ENCODE measurements around the gene ETV7.

ETV7 gene

GRCh38 chr6:36337814-36338213 is 49.7 kb downstream of the ETV7 start:
- peak; percentile 19 for DNase-seq

GRCh38 chr6:36336779-36337241 is 50.7 kb downstream of the ETV7 start, which contains the start of gene BNIP5:
Gene BNIP5, minus strand, starts transcription at chr6:36336888. Its CDS starts 6,198 bp downstream, at chr6:36330690.
- no peak for DNase-seq

GRCh38 chr6:36336208-36336710 is 51.2 kb downstream of the ETV7 start:
- no peak for DNase-seq

- DNase-seq: no peak
Measured at GRCh38 chr6:36335465-36336207, 51.8 kb downstream of the ETV7 start.

GRCh38 chr6:36334832-36335459 is 52.5 kb downstream of the ETV7 start:
- DNase-seq: no peak

GRCh38 chr6:36333931-36334725 is 53.3 kb downstream of the ETV7 start:
- DNase-seq: no peak

GRCh38 chr6:36333171-36333895 is 54.1 kb downstream of the ETV7 start:
- no peak for DNase-seq

GRCh38 chr6:36331381-36331780 is 56.1 kb downstream of the ETV7 start:
- no peak for DNase-seq

- no peak for DNase-seq
Measured at GRCh38 chr6:36330366-36330765, 57.1 kb downstream of the ETV7 start.

- no peak for DNase-seq
Measured at GRCh38 chr6:36329798-36330291, 57.6 kb downstream of the ETV7 start.

- DNase-seq: no peak
Measured at GRCh38 chr6:36328600-36328999, 58.9 kb downstream of the ETV7 start.

- DNase-seq: no peak
Measured at GRCh38 chr6:36327919-36328236, 59.6 kb downstream of the ETV7 start.

GRCh38 chr6:36327226-36327918 is 60.1 kb downstream of the ETV7 start:
- DNase-seq: peak; percentile 18

GRCh38 chr6:36326356-36326995 is 61.0 kb downstream of the ETV7 start:
- DNase-seq: no peak

- no peak for DNase-seq
Measured at GRCh38 chr6:36324715-36325114, 62.8 kb downstream of the ETV7 start.

GRCh38 chr6:36324191-36324590 is 63.3 kb downstream of the ETV7 start:
- no peak for DNase-seq

GRCh38 chr6:36323062-36323461 is 64.4 kb downstream of the ETV7 start:
- peak; percentile 51 for DNase-seq

- DNase-seq: no peak
Measured at GRCh38 chr6:36322591-36322990, 64.9 kb downstream of the ETV7 start.

GRCh38 chr6:36320475-36320874 is 67.0 kb downstream of the ETV7 start:
- DNase-seq: no peak

GRCh38 chr6:36319821-36320220 is 67.6 kb downstream of the ETV7 start:
- no peak for DNase-seq

GRCh38 chr6:36319436-36319762 is 68.1 kb downstream of the ETV7 start:
- DNase-seq: no peak

Data from hematopoietic multipotent progenitor cell treated with erythropoietin and hydrocortisone succinate and interleukin-3 and kit ligand, for 4 days (in vitro differentiated cells).